HG03439 (cell line): ENCODE measurements around the gene FAM124A.
A peak's percentile ranks its signal among the peaks of the same experiment; 100 is the strongest.
"Not testable (repeated sequence)": the region's sequence is repeated elsewhere in the genome, so short reads cannot be mapped to it uniquely, and the experiment has no call there.

Source experiments
- ATAC-seq: cut with Tn5 transposase; IDR thresholded peaks from one replicate; pipeline ENCODE4 v1.9.1; 2021; ENCODE audit warnings: mild to moderate bottlenecking, moderate library complexity; ENCODE audit not compliant: unreplicated experiment

Gene FAM124A

DNA sequence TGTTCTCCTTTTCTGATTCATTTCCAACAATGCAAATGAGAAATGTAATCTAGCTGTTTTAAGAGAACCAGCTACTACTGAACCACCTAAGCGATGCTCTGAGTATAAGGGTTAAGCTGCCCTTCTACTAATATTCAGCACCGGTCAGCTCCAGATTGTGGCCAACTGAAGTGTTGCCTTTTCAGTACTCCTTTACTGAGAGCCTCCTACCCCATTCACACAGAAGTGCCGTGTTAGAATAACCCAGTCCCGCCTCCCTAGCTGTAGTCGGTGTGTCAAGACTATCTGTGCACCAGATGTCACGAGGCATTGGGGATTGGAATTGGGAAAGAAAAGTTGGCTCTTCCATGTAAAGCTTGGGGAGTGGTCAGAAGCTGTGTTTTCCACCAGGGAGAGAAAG, 45.4 kb downstream of the FAM124A start:
- ATAC-seq = no peak

DNA sequence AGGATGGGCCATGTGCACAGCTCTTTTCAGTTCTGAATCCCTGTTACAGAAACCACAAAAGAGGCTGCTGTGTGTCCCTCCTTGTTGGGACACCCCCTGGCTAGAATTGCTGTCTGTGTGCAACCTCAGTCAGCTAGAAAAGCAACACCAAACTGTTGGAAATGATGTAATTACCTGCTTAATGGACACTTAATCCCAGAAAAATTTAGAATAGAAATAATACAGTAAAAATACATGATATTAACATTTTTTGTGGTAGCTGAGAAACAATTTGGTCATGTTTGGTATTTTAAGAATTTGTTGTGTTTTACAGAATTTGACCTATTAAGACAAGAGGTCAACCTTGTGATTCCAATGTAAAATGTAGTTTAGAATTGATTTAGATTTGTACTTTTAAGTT, 46.8 kb downstream of the FAM124A start:
- ATAC-seq = no peak

- no peak for ATAC-seq
Observed at GRCh38 chr13:51270623-51271415, 48.6 kb downstream of the FAM124A start.

DNA sequence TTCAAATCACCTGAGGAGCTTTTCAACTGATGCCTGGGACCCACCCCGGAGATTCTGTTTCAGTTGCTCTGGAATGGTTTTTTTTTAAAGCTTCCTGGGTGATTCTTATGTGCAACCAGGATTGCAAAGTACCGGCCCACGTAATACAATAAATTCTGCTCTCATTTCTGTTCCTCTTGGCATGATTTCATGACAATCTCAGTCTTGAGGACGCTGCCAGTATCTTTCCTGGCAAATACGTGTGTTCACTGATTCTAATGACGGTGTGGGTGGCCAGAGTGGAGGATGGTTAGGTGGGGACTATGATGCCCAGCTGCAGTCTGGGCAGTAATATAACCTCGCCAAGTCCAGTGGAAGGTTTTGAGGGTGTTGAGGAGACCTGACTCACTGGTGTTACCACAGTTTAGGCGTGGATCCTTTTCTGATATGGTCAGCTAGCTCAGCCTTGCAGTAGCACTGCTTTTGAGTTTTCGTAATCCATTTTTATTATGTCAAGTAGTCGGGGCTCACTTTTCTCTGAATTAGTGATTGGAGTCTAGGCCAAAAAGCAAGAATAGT, 49.4 kb downstream of the FAM124A start:
- ATAC-seq = no peak

DNA sequence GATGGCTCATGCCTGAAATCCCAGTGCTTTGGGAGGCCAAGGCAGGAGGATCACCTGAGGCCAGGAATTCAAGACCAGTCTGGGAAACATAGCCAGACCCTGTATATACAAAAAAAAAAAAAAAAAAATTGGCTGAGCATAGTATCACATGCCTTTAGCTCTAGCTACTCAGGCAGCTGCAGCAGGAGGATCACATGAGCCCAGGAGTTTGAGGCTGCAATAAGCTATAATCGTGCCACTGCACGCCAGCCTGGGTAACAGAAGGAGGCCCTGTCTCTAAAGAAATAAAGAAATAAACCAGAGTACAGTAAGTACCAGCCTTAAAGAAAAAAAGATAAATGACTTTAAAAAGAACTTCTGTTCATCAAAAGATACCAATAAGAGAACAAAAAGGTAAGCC, 52.9 kb downstream of the FAM124A start:
- ATAC-seq = no peak

DNA sequence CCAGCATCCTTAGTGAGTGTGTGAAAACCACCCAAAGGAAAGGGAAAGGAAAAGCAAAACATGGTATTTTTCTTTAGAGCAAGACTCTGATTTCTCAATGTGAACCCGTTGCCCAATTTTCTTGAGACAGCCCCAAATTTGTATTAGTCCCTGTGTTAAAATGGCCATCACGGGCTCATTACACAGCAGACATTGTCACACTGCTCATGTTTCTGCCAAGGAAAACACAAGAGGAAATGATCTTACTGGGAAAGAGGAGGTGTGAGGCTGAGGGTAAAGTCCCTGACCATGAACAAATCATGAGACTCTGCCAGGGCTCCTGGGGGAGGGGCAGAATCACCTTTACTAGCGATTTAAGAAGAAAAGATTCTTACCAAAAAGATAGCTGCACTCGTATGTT, 54.4 kb downstream of the FAM124A start:
- no peak for ATAC-seq

GRCh38 chr13:51277928-51278327, 55.7 kb downstream of the FAM124A start:
- ATAC-seq = no peak

DNA sequence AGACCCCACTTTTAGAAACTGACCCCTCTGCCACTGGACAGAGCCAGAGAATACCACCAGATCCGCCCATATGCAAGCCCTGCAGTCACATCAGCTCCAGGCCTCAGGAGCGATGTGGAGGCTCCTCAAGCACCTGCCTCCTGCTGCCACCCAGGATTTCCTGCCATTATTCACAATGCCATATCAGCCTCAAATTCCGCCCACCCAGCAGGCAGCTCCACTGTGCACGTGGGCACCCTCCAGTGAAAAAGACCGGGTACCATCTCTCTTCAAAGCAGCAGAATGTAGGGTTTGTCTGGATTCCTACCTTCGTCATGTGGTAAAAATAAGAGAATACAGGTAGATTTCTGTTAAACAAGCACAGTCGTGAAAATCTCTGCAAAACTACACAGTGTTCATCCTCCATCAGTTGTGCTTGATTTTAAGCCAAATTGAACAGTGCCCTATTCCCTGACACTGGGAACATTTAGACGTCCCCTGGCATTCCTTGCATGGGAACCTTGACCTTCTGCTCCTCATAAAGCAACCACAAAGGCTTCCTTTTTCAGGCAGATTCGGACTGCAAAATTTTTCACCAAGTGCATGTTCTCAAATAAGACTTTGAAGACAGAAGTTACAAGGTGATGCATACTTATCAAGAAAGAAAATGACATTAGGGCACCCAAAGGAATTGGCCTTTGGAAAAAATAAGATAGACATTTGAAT, 56.4 kb downstream of the FAM124A start:
- ATAC-seq = no peak

GRCh38 chr13:51280379-51280940, 58.3 kb downstream of the FAM124A start:
- no peak for ATAC-seq

- no peak for ATAC-seq
Observed at GRCh38 chr13:51282322-51282721, 60.1 kb downstream of the FAM124A start.

- not testable (repeated sequence) for ATAC-seq
Observed at GRCh38 chr13:51282923-51283322, 60.7 kb downstream of the FAM124A start.

GRCh38 chr13:51283371-51283770, 61.2 kb downstream of the FAM124A start:
- ATAC-seq = no peak

- ATAC-seq = no peak
Observed at GRCh38 chr13:51284339-51284738, 62.1 kb downstream of the FAM124A start.

DNA sequence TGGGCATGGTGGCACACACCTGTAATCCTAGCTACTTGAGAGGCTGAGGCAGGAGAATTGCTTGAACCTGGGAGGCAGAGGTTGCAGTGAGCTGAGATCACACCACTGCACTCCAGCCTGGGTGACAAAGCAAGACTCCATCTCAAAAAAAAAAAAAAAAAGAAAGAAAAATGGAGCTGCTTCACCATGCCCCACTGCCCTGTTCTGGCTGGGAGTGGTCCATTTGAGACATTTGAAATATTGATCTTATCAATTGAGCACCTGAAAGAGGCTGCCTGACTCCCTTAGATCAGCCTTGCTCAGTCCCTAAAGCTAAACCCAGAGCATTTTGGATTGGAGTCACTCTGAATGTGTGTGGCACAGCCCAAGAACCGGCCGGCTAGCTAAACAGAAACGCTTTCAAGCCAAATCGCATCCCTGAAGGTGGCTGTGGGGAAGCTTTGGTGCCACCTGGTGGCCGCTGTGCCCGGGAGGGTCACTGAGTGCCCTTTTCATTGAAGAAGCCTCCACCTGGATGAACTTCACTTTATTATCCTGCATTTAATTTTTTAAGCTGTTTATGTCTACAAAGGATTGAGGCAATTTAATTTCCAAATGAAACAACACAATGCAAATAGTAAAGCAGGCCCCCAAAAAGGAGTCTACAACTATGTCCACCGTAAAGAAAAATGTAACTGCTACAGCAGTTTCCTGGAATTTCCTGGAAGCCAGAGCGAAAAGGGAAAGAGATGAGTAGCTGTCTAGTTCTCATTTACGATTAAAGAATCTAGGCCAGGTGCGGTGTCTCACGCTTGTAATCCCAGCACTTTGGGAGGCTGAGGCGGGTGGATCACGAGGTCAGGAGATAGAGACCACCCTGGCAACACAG, 64.2 kb downstream of the FAM124A start:
- peak; percentile 67 for ATAC-seq

GRCh38 chr13:51287758-51288157, 65.6 kb downstream of the FAM124A start:
- no peak for ATAC-seq

- not testable (repeated sequence) for ATAC-seq
Observed at GRCh38 chr13:51288254-51288653, 66.1 kb downstream of the FAM124A start.

- no peak for ATAC-seq
Observed at GRCh38 chr13:51291341-51291740, 69.1 kb downstream of the FAM124A start.

DNA sequence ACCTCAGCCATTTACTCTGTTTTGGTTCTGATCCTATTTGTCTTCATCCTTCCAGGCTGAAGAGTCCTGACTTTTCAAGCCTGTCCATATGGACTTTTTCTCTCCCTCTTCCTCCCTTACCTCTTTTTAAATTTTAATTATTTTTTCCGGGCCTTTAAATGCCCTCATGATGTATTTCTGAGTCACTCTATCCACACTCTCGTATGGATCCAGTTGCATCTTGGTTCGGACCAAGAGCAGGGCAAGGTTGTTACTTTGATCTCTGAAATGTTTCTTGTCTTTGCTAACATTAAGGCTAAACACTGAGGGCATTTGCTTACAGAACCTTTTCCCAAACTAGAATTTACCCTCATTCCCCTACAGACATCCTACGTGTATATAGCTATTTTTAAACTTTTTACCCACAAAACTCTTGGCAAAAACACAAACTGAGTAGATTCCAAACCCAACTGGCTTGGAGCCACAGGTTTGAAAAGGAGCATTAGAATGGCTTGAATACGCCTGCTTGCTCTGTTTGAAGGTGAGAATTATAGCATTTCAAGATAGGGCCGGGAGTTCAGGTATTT, 69.9 kb downstream of the FAM124A start:
- ATAC-seq = no peak

- ATAC-seq = no peak
Observed at GRCh38 chr13:51297556-51297955, 75.4 kb downstream of the FAM124A start.

DNA sequence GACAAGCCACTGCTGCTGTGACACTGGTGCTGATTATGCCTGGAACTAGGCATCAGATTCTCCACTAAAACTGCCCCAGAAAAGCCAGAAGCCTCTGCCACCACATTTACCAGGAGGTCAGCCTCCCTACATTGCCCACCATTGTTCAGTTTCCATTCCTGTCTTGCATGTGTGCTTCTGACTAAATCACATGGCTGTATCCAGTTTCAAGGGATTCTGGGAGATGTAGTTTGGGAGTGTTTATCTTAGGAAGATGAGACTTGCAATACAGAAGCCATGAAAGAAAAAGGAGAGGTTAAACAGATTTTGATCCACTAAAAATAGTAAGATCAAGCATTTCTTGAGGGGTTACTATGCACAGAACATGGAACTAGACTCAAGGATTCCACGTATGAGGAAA, 76.6 kb downstream of the FAM124A start:
- no peak for ATAC-seq
